ENCODE results near the gene REEP1.

REEP1 gene

GRCh38 chr2:86227685-86228084, 109.7 kb downstream of the REEP1 start:
- TF ChIP-seq TEAD4 (IDR thresholded peaks at IDR 0.05) (no peak), TAF1 (IDR thresholded peaks at IDR 0.05; ENCODE audit: low read depth) (no peak), EGR1 (IDR thresholded peaks at IDR 0.05) (no peak), TCF12 (IDR thresholded peaks at IDR 0.05; ENCODE audit: low read depth) (no peak), CREB1 (IDR thresholded peaks at IDR 0.05; ENCODE audit: low read depth) (no peak), YY1 (IDR thresholded peaks at IDR 0.05; ENCODE audit: low read depth) (no peak), FOXM1 (IDR thresholded peaks at IDR 0.05; ENCODE audit: borderline replicate concordance, low read depth) (no peak), RAD21 (IDR thresholded peaks at IDR 0.05; ENCODE audit: low read depth) (no peak), USF1 (IDR thresholded peaks at IDR 0.05) (no peak), EP300 (IDR thresholded peaks at IDR 0.05; ENCODE audit: borderline replicate concordance) (no peak), ZBTB7A (IDR thresholded peaks at IDR 0.05; ENCODE audit: low read depth) (no peak), CEBPB (IDR thresholded peaks at IDR 0.05) (no peak), REST (IDR thresholded peaks at IDR 0.05; ENCODE audit: low read depth) (no peak), NFIC (IDR thresholded peaks at IDR 0.05) (no peak), MAX (IDR thresholded peaks at IDR 0.05) (no peak)

GRCh38 chr2:86226636-86227520, 110.5 kb downstream of the REEP1 start:
- TF ChIP-seq EGR1 (IDR thresholded peaks at IDR 0.05) (no peak), MAX (IDR thresholded peaks at IDR 0.05) (no peak), TEAD4 (IDR thresholded peaks at IDR 0.05) (no peak), EP300 (IDR thresholded peaks at IDR 0.05; ENCODE audit: borderline replicate concordance) (no peak), TAF1 (IDR thresholded peaks at IDR 0.05; ENCODE audit: low read depth) (no peak), TCF12 (IDR thresholded peaks at IDR 0.05; ENCODE audit: low read depth) (no peak), FOXM1 (IDR thresholded peaks at IDR 0.05; ENCODE audit: borderline replicate concordance, low read depth) (no peak), RAD21 (IDR thresholded peaks at IDR 0.05; ENCODE audit: low read depth) (no peak), ZBTB7A (IDR thresholded peaks at IDR 0.05; ENCODE audit: low read depth) (no peak), CEBPB (IDR thresholded peaks at IDR 0.05) (no peak), YY1 (IDR thresholded peaks at IDR 0.05; ENCODE audit: low read depth) (no peak), REST (IDR thresholded peaks at IDR 0.05; ENCODE audit: low read depth) (no peak)

GRCh38 chr2:86226070-86226469, 111.4 kb downstream of the REEP1 start:
- no peak for TF ChIP-seq TCF12 (IDR thresholded peaks at IDR 0.05; ENCODE audit: low read depth)
- TF ChIP-seq RAD21 (IDR thresholded peaks at IDR 0.05; ENCODE audit: low read depth): no peak
- no peak for TF ChIP-seq ZBTB7A (IDR thresholded peaks at IDR 0.05; ENCODE audit: low read depth)
- TF ChIP-seq NFIC (IDR thresholded peaks at IDR 0.05): no peak
- TF ChIP-seq EGR1 (IDR thresholded peaks at IDR 0.05): no peak
- TF ChIP-seq FOXM1 (IDR thresholded peaks at IDR 0.05; ENCODE audit: borderline replicate concordance, low read depth): no peak
- TF ChIP-seq REST (IDR thresholded peaks at IDR 0.05; ENCODE audit: low read depth): no peak
- TF ChIP-seq TEAD4 (IDR thresholded peaks at IDR 0.05): no peak
- TF ChIP-seq CEBPB (IDR thresholded peaks at IDR 0.05): no peak
- TF ChIP-seq USF1 (IDR thresholded peaks at IDR 0.05): no peak
- TF ChIP-seq EP300 (IDR thresholded peaks at IDR 0.05; ENCODE audit: borderline replicate concordance): no peak
- no peak for TF ChIP-seq YY1 (IDR thresholded peaks at IDR 0.05; ENCODE audit: low read depth)
- TF ChIP-seq TAF1 (IDR thresholded peaks at IDR 0.05; ENCODE audit: low read depth): no peak

- TF ChIP-seq NFIC (IDR thresholded peaks at IDR 0.05) (no peak), REST (IDR thresholded peaks at IDR 0.05; ENCODE audit: low read depth) (no peak), TAF1 (IDR thresholded peaks at IDR 0.05; ENCODE audit: low read depth) (no peak), RAD21 (IDR thresholded peaks at IDR 0.05; ENCODE audit: low read depth) (no peak), EGR1 (IDR thresholded peaks at IDR 0.05) (no peak), TCF12 (IDR thresholded peaks at IDR 0.05; ENCODE audit: low read depth) (no peak), CREB1 (IDR thresholded peaks at IDR 0.05; ENCODE audit: low read depth) (no peak), TEAD4 (IDR thresholded peaks at IDR 0.05) (no peak)
Measured at GRCh38 chr2:86225581-86225980, 111.8 kb downstream of the REEP1 start.
